GM12878 (cell line): ENCODE data around the gene DVL2. TPM values are rescaled to one million over a fixed set of nuclear protein-coding genes. Genes with fewer than 3 reads are reported as not detected.

ENCODE experiments used
- CTCF ChIP-seq, 3 experiments: IDR thresholded peaks in 2 of 3; conservative IDR thresholded peaks in 1 of 3; 2 replicates each; pipeline ENCODE4 v1.5.1; 2011; ENCODE audit warnings: low read depth in 3 of 3, low read length in 3 of 3, mild to moderate bottlenecking in 3 of 3, control low read depth in 2 of 3, moderate library complexity in 2 of 3, inconsistent platforms in 1 of 3, mixed read lengths in 1 of 3; ENCODE audit not compliant: control insufficient read depth in 2 of 3, insufficient read depth in 1 of 3; ENCODE audit errors: extremely low read depth in 1 of 3
- MTA2 ChIP-seq: fragments of 450-650 bp; IDR thresholded peaks from 2 replicates; pipeline ENCODE4 v1.6.1; 2016; ENCODE audit warnings: low read depth, mild to moderate bottlenecking, moderate library complexity
- MXI1 ChIP-seq: fragments of 150-350 bp; IDR thresholded peaks from 2 replicates; pipeline ENCODE4 v1.6.1; 2011; ENCODE audit warnings: low read depth, mild to moderate bottlenecking, inconsistent platforms, low read length, improper control_type of control experiment
- NFYB ChIP-seq: IDR thresholded peaks from 2 replicates; pipeline ENCODE4 v1.6.1; 2011; ENCODE audit warnings: low read depth, mild to moderate bottlenecking, low read length, improper control_type of control experiment, moderate library complexity; ENCODE audit not compliant: insufficient read depth
- NR2C2 ChIP-seq: IDR thresholded peaks from 2 replicates; pipeline ENCODE4 v1.6.1; 2011; ENCODE audit warnings: borderline replicate concordance, low read depth; ENCODE audit not compliant: control insufficient read depth, insufficient read length
- RFX5 ChIP-seq: IDR thresholded peaks from 2 replicates; pipeline ENCODE4 v1.6.1; 2011; ENCODE audit warnings: low read depth, low read length, improper control_type of control experiment
- TCF3 ChIP-seq: IDR thresholded peaks from 2 replicates; pipeline ENCODE4 v1.6.1; 2012; ENCODE audit warnings: low read depth, mild to moderate bottlenecking, low read length, borderline replicate concordance; ENCODE audit not compliant: insufficient read depth
- ZNF622 ChIP-seq: fragments of 450-650 bp; IDR thresholded peaks from 2 replicates; pipeline ENCODE4 v1.6.1; 2017; ENCODE audit warnings: mild to moderate bottlenecking, inconsistent platforms
- polyA plus RNA-seq, 11 experiments: library from polyadenylated mRNA; depleted of rRNA in 4 of 11; unstranded in 6 of 11; stranded (reverse) in 5 of 11; fragments of >200 nt; fragmentation: Nextera tagmentation in 4 of 11; fragmentation: Illumina TruSeq in 1 of 11; extraction: Ambion mirVana in 4 of 11; extraction: Trizol in 1 of 11; gene quantifications; 1 replicate in 1 of 11; 2 replicates in 10 of 11; pipeline versions ENCODE4 v1.2.1 to v1.2.3, GENCODE V29; 2011 to 2016; ENCODE audit warnings: inconsistent platforms in 2 of 11, missing spikeins in 2 of 11, low read depth in 1 of 11
- total RNA-seq, 4 experiments: library from RNA; depleted of rRNA in 3 of 4; stranded (reverse); fragments of >200 nt in 3 of 4; fragmentation: Illumina TruSeq in 1 of 4; extraction: Trizol in 1 of 4; gene quantifications; 2 replicates each; pipeline versions ENCODE4 v1.2.1 to v1.2.3, GENCODE V29; 2013 to 2021
- TF ChIP-seq, protein P1 (sequence below): fragments of 150-350 bp; IDR thresholded peaks from 2 replicates; pipeline ENCODE4 v1.6.1; 2016; ENCODE audit warnings: low read depth, low read length
- TF ChIP-seq, protein P2 (sequence below): IDR thresholded peaks from 2 replicates; pipeline ENCODE4 v1.6.1; 2012; ENCODE audit warnings: low read depth, low read length, improper control_type of control experiment
- TF ChIP-seq, protein P3 (sequence below): fragments of 450-650 bp; IDR thresholded peaks from 2 replicates; pipeline ENCODE4 v1.6.1; 2017; ENCODE audit warnings: mild to moderate bottlenecking, moderate library complexity

The DVL2 gene
- total and polyA plus RNA-seq, 10 of the 15 experiments (the other 5 are each of a cell fraction or from before 2014, with no cell fraction given), result 0.97 to 44.8 (median 23.2) TPM

DNA sequence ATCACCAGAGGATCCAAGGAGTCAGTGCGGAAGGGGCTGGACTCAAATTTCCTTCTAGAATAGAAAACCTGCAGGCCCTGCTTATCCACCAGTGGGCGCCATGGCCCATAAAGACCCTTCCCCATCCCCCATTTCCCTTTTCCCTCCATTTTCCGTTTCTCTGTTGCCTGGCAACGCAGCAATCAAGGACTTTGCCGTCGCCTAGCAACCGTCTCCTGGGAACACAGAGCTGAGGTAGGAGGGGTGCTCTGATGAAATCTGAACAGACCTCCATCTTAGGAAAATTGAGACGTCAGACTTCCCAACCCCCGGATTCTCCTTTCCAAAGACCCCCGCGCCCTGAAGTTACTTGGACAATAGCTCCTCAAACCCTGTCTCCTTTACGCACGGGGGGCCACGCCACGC, 20.4 kb downstream of the DVL2 start (continued):
- TF ChIP-seq, protein P1, sequence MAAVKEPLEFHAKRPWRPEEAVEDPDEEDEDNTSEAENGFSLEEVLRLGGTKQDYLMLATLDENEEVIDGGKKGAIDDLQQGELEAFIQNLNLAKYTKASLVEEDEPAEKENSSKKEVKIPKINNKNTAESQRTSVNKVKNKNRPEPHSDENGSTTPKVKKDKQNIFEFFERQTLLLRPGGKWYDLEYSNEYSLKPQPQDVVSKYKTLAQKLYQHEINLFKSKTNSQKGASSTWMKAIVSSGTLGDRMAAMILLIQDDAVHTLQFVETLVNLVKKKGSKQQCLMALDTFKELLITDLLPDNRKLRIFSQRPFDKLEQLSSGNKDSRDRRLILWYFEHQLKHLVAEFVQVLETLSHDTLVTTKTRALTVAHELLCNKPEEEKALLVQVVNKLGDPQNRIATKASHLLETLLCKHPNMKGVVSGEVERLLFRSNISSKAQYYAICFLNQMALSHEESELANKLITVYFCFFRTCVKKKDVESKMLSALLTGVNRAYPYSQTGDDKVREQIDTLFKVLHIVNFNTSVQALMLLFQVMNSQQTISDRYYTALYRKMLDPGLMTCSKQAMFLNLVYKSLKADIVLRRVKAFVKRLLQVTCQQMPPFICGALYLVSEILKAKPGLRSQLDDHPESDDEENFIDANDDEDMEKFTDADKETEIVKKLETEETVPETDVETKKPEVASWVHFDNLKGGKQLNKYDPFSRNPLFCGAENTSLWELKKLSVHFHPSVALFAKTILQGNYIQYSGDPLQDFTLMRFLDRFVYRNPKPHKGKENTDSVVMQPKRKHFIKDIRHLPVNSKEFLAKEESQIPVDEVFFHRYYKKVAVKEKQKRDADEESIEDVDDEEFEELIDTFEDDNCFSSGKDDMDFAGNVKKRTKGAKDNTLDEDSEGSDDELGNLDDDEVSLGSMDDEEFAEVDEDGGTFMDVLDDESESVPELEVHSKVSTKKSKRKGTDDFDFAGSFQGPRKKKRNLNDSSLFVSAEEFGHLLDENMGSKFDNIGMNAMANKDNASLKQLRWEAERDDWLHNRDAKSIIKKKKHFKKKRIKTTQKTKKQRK, result no peak
- TF ChIP-seq TCF3 (no peak), RFX5 (no peak), MXI1 (peak; percentile 82; the same call in 1 of the 2 replicates), NFYB (no peak), ZNF622 (no peak), CTCF (IDR thresholded peaks at IDR 0.05 in 2 of 3, conservative IDR thresholded peaks at IDR 0.05 in 1 of 3; ENCODE audit: control insufficient read depth in 2 of 3, extremely low read depth in 1 of 3, insufficient read depth in 1 of 3, low read depth in 3 of 3, low read length in 3 of 3) (peak; percentile 35 to 60 (median 55)), MTA2 (no peak), NR2C2 (no peak)
- TF ChIP-seq, protein P2, sequence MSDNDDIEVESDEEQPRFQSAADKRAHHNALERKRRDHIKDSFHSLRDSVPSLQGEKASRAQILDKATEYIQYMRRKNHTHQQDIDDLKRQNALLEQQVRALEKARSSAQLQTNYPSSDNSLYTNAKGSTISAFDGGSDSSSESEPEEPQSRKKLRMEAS, result no peak
- TF ChIP-seq, protein P3, sequence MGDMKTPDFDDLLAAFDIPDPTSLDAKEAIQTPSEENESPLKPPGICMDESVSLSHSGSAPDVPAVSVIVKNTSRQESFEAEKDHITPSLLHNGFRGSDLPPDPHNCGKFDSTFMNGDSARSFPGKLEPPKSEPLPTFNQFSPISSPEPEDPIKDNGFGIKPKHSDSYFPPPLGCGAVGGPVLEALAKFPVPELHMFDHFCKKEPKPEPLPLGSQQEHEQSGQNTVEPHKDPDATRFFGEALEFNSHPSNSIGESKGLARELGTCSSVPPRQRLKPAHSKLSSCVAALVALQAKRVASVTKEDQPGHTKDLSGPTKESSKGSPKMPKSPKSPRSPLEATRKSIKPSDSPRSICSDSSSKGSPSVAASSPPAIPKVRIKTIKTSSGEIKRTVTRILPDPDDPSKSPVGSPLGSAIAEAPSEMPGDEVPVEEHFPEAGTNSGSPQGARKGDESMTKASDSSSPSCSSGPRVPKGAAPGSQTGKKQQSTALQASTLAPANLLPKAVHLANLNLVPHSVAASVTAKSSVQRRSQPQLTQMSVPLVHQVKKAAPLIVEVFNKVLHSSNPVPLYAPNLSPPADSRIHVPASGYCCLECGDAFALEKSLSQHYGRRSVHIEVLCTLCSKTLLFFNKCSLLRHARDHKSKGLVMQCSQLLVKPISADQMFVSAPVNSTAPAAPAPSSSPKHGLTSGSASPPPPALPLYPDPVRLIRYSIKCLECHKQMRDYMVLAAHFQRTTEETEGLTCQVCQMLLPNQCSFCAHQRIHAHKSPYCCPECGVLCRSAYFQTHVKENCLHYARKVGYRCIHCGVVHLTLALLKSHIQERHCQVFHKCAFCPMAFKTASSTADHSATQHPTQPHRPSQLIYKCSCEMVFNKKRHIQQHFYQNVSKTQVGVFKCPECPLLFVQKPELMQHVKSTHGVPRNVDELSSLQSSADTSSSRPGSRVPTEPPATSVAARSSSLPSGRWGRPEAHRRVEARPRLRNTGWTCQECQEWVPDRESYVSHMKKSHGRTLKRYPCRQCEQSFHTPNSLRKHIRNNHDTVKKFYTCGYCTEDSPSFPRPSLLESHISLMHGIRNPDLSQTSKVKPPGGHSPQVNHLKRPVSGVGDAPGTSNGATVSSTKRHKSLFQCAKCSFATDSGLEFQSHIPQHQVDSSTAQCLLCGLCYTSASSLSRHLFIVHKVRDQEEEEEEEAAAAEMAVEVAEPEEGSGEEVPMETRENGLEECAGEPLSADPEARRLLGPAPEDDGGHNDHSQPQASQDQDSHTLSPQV, result no peak
